Type B pancreatic cell (in vitro differentiated cells): ENCODE measurements around the gene SKIC2. TPM values are rescaled to one million over a fixed set of nuclear protein-coding genes. Genes with fewer than 3 reads are reported as not detected.

Experiments used
- DNase-seq: peaks from one replicate; pipeline ENCODE4 v3.0.0; 2021; ENCODE audit warnings: mixed read lengths; ENCODE audit not compliant: unreplicated experiment; ENCODE audit errors: extremely low spot score
- H3K27ac Mint-ChIP-seq: 2 replicates; pipeline ENCODE4 v1.8.0; 2021; ENCODE audit warnings: mild to moderate bottlenecking, mixed read lengths
- H3K27me3 Mint-ChIP-seq: 2 replicates; pipeline ENCODE4 v1.8.0; 2021; ENCODE audit warnings: mixed read lengths
- H3K36me3 Mint-ChIP-seq: 2 replicates; pipeline ENCODE4 v1.8.0; 2021; ENCODE audit warnings: mixed read lengths
- H3K4me1 Mint-ChIP-seq: one replicate; pipeline ENCODE4 v1.8.0; 2021; ENCODE audit warnings: mixed read lengths; ENCODE audit not compliant: unreplicated experiment
- H3K4me3 Mint-ChIP-seq: 2 replicates; pipeline ENCODE4 v1.8.0; 2021; ENCODE audit warnings: mild to moderate bottlenecking, mixed read lengths
- H3K9me3 Mint-ChIP-seq: 2 replicates; pipeline ENCODE4 v1.8.0; 2021; ENCODE audit warnings: mixed read lengths
- CTCF ChIP-seq: fragments of 200-600 bp; sonication (generic); conservative IDR thresholded peaks from 2 replicates; pipeline ENCODE4 v1.5.0; 2021; ENCODE audit warnings: antibody characterized with exemption, mild to moderate bottlenecking
- total RNA-seq: library from RNA; stranded (reverse); gene quantifications from 2 replicates; pipeline ENCODE4 v1.2.1, GENCODE V29; 2021; ENCODE audit warnings: low replicate concordance

Gene SKIC2
- total RNA-seq, 1 donor from 2014 or later, result 84.2 TPM

- peaks cover 4% of the 10 kb centered on the region for H3K4me1 Mint-ChIP-seq
- H3K9me3 Mint-ChIP-seq, result peaks cover 10% of the 10 kb centered on the region
- H3K4me3 Mint-ChIP-seq, result no peak overlapping the region
- TF ChIP-seq CTCF, result no peak
- no peak for DNase-seq
- H3K36me3 Mint-ChIP-seq, result no peaks in the 10 kb centered on the region
- H3K27me3 Mint-ChIP-seq, result no peaks in the 10 kb centered on the region
- no peak overlapping the region for H3K27ac Mint-ChIP-seq
These were observed 40.8 kb upstream of the SKIC2 start for GRCh38 chr6:31918069-31918720.

GRCh38 chr6:31919624-31920303 is 39.2 kb upstream of the SKIC2 start:
- peak overlapping the region; percentile 40 for H3K4me3 Mint-ChIP-seq
- no peaks in the 10 kb centered on the region for H3K36me3 Mint-ChIP-seq
- peaks cover 10% of the 10 kb centered on the region for H3K9me3 Mint-ChIP-seq
- no peak for DNase-seq
- no peaks in the 10 kb centered on the region for H3K27me3 Mint-ChIP-seq
- no peak for TF ChIP-seq CTCF
- H3K4me1 Mint-ChIP-seq, result peaks cover 4% of the 10 kb centered on the region
- peak overlapping the region; percentile 91 for H3K27ac Mint-ChIP-seq

- peaks cover 4% of the 10 kb centered on the region for H3K4me1 Mint-ChIP-seq
- H3K4me3 Mint-ChIP-seq, result no peak overlapping the region
- peaks cover 3% of the 10 kb centered on the region for H3K9me3 Mint-ChIP-seq
- H3K36me3 Mint-ChIP-seq, result no peaks in the 10 kb centered on the region
- no peaks in the 10 kb centered on the region for H3K27me3 Mint-ChIP-seq
- TF ChIP-seq CTCF, result no peak
- peak overlapping the region; percentile 50 for H3K27ac Mint-ChIP-seq
- DNase-seq, result no peak
These were observed 38.2 kb upstream of the SKIC2 start for GRCh38 chr6:31920811-31921210.

- H3K27me3 Mint-ChIP-seq, result peaks cover 4% of the 10 kb centered on the region
- TF ChIP-seq CTCF, result no peak
- no peaks in the 10 kb centered on the region for H3K36me3 Mint-ChIP-seq
- H3K27ac Mint-ChIP-seq, result no peak overlapping the region
- DNase-seq, result no peak
- no peaks in the 10 kb centered on the region for H3K9me3 Mint-ChIP-seq
- H3K4me1 Mint-ChIP-seq, result peaks cover 4% of the 10 kb centered on the region
- no peak overlapping the region for H3K4me3 Mint-ChIP-seq
These were observed 36.0 kb upstream of the SKIC2 start for GRCh38 chr6:31922942-31923341.

- no peaks in the 10 kb centered on the region for H3K36me3 Mint-ChIP-seq
- H3K27ac Mint-ChIP-seq, result no peak within 1 kb of the TSS
- peaks cover 5% of the 10 kb centered on the region for H3K27me3 Mint-ChIP-seq
- no peak for TF ChIP-seq CTCF
- H3K4me3 Mint-ChIP-seq, result no peak within 1 kb of the TSS
- no peak for DNase-seq
- no peaks in the 10 kb centered on the region for H3K9me3 Mint-ChIP-seq
- no peaks in the 10 kb centered on the region for H3K4me1 Mint-ChIP-seq
These were observed 31.6 kb upstream of the SKIC2 start, which contains the start of gene C2 for GRCh38 chr6:31927242-31927862. C2 (plus strand) TSS chr6:31927717; CDS start chr6:31927753, 36 bp downstream.
